Activated naive CD4-positive, alpha-beta T cell treated with anti-CD3 and anti-CD28 coated beads, Interleukin-2, amount 10 ng/mL, durations not matched to agents 5 hours and 36 hours (primary cell): Measurements from ENCODE around the gene ZNF383. TPM values are rescaled to one million over a fixed set of nuclear protein-coding genes. Genes with fewer than 3 reads are reported as not detected.

Source experiments
- total RNA-seq, 2 experiments: library from RNA; stranded (reverse); gene quantifications; one replicate each; pipeline ENCODE4 v1.2.3, GENCODE V29; 2021

The ZNF383 gene
- 10 to 100 TPM; 13.6 to 14.0 TPM for total RNA-seq

DNA sequence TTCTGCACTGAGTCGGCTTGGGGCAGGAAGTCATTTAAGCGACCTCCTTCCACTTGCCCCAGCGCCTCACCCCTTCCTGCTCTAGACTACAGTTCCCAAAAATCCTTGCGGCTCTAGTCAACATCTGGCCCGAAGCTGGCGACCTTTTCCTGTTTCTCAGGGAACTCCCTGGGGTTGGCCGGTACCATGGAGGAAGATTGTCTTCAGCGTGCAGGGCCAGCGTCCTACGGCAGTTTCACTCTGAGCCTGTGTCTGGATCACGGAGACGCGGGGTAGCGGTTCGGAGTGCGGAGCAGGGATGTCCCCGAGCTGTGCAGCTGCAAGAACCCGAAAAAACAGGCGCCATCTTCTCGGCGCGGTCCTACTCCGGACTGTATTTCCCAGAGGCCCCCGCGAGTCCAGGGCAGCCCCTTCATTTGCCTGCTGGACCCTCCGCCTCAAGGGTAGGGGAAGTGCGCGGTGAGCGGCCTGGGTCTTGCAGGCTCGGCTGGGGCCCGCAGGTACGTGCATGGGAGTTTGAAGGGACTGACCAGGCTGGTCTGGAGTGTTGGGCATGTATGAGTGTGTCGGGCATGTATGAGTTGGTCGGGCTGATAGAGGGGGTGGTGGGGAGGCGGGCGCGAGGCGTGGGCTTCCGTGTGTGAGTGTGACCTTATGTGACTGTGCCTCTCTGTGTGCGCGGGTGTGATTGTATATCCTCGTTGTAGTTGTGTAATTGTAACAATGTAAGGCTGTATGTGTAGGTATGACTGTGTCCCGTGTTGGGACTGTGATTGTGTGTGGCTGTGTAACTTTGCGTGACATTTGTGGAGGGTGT lies at the start of gene ZNF383:
TSS of gene ZNF383 (plus strand) at position 440 of the 817 bp plus-strand sequence. CDS start 12,240 bp downstream, outside the sequence.

DNA sequence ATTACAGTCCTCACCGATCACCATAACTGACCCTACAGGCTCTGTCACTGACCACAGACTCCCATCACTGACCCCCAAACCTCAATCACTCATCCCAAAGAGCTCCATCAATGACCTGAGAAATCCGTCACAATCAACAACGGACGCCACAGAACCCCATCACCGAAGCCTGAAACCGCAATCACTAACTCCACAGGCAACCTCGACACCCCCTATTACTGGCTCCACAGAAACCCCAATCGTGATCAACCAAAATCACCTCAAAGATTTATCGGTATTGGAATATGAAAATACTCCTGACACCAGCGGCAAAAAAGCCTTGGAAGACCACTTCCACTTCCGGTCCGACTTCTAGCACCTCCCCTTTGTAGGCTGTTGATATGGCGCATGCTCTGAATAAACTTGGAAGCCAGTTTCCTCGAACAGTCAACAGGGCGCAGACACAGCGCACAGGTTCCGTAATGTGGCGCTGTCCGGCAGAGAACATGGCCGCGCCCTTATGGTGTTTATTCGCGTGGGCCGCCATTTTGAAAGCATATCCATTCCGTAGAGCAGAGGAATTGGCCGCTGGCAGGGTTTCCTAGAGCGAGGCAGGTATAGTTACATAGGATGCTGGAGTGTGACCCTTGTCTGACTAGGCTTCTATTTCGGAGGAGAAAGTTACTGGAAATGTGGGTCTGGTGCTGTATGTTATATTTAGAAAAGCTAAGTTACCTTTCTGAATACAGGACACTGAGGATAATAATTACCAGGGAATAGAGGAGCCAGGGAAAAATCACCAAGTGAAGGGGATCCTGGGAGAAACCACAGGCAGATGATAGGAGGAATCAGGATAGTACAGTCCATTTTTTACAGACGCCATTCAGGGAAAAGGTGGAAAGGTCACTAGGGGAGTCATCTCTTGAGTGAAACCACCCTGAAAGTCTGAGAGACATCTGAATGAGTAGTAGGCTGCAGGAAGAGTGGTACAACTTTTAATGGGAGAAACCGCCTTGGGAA lies 45.3 kb upstream of the ZNF383 start, which contains the start of gene ZNF585A:
TSS of gene ZNF585A (minus strand) at position 328 of the 999 bp plus-strand sequence. CDS start 2,785 bp downstream, outside the sequence.

Other genes starting within 250 kb of the ZNF383 start
- 10 to 100 TPM; 14.2 to 19.8 TPM for gene ZNF420, start 139.8 kb upstream of the ZNF383 start, total RNA-seq
- 10 to 100 TPM; 13.5 to 16.4 TPM for gene ZNF585A, start 45.5 kb upstream of the ZNF383 start, total RNA-seq
- gene ZNF585B, start 7.7 kb upstream of the ZNF383 start, total RNA-seq, result 10 to 100 TPM; 12.0 to 13.0 TPM
- gene ZNF527, start 152.9 kb downstream of the ZNF383 start, total RNA-seq, result 1 to 10 TPM; 7.5 to 8.1 TPM
- 1 to 10 TPM; 7.3 to 8.2 TPM for gene ZNF569, start 249.2 kb downstream of the ZNF383 start, total RNA-seq